Body of pancreas (tissue), 2 donors: ENCODE measurements around the gene CASTOR1. TPM values are rescaled to one million over a fixed set of nuclear protein-coding genes. Genes with fewer than 3 reads are reported as not detected.

ENCODE experiments used
- total RNA-seq, 2 donors: library from RNA; depleted of rRNA; stranded (reverse); fragments of >200 nt; gene quantifications; one replicate each; pipeline ENCODE4 v1.1.0, GENCODE V29; 2016

The CASTOR1 gene
- total RNA-seq, 2 donors from 2014 or later, result 4.2 to 21.4 TPM

Other genes with a start within 250 kb of the CASTOR1 start
- not detected for gene HORMAD2, start 209.0 kb downstream of the CASTOR1 start, total RNA-seq
- gene LIF, start 42.7 kb downstream of the CASTOR1 start, total RNA-seq, result 1 to 10 TPM in 1 of 2 donors, under 1 TPM in 1; 0.52 to 1.3 TPM
- not detected for gene OSM, start 22.7 kb downstream of the CASTOR1 start, total RNA-seq
- gene TBC1D10A, start 37.4 kb upstream of the CASTOR1 start, total RNA-seq, result 10 to 100 TPM in 1 of 2 donors, 1 to 10 TPM in 1; 4.3 to 15.0 TPM
- 10 to 100 TPM; 30.6 to 77.1 TPM for gene SF3A1, start 67.4 kb upstream of the CASTOR1 start, total RNA-seq
- gene CCDC157, start 67.5 kb upstream of the CASTOR1 start, total RNA-seq, result 10 to 100 TPM in 1 of 2 donors, 1 to 10 TPM in 1; 3.1 to 10.5 TPM
- gene RNF215, start 97.9 kb upstream of the CASTOR1 start, total RNA-seq, result 10 to 100 TPM; 13.8 to 14.0 TPM
- gene SEC14L2, start 107.5 kb upstream of the CASTOR1 start, total RNA-seq, result 1 to 10 TPM in 1 of 2 donors, under 1 TPM in 1; 0.33 to 3.9 TPM
- 10 to 100 TPM in 1 of 2 donors, 1 to 10 TPM in 1; 9.9 to 18.5 TPM for gene MTFP1, start 136.3 kb upstream of the CASTOR1 start, total RNA-seq
- gene SEC14L3, start 182.5 kb upstream of the CASTOR1 start, total RNA-seq, result not detected
- gene SEC14L4, start 216.2 kb upstream of the CASTOR1 start, total RNA-seq, result under 1 TPM in 1 of 2 donors, not detected in 1; 0.66 TPM